Measurements from ENCODE around the gene ASPHD2. TPM values are rescaled to one million over a fixed set of nuclear protein-coding genes. Genes with fewer than 3 reads are reported as not detected.
A peak's percentile ranks its signal among the peaks of the same experiment; 100 is the strongest.

ASPHD2 gene
- total and polyA plus RNA-seq, 10 of the 15 experiments (the other 5 are each of a cell fraction or from before 2014, with no cell fraction given) = 1.6 to 10.6 (median 5.2) TPM

GRCh38 chr22:26484360-26484706 is 55.3 kb downstream of the ASPHD2 start:
- peaks cover 1 to 8% of the 10 kb centered on the region in 2 experiments for H3K36me3 ChIP-seq (ENCODE audit: control insufficient read depth in 2 of 2, insufficient read depth in 2 of 2, low read length in 1 of 2)
- no peak for TF ChIP-seq ZBTB33 (IDR thresholded peaks at IDR 0.05)
- TF ChIP-seq SUZ12 (IDR thresholded peaks at IDR 0.05; ENCODE audit: unreplicated experiment) = no peak
- no peak for TF ChIP-seq PKNOX1 (IDR thresholded peaks at IDR 0.05)
- TF ChIP-seq MEF2B (IDR thresholded peaks at IDR 0.05; ENCODE audit: partially characterized antibody, poor library complexity, severe bottlenecking) = peak; percentile 9
- peak; percentile 89 for TF ChIP-seq RAD51 (IDR thresholded peaks at IDR 0.05)
- peak; percentile 5 to 61; a peak in 2 of 4 replicates for TF ChIP-seq BHLHE40 (IDR thresholded peaks at IDR 0.05; ENCODE audit: borderline replicate concordance in 1 of 2, low read depth in 2 of 2, low read length in 1 of 2)
- TF ChIP-seq USF2 (IDR thresholded peaks at IDR 0.05; ENCODE audit: borderline replicate concordance, low read depth, low read length) = peak; percentile 43; the same call in 1 of the 2 replicates
- H3K27ac ChIP-seq (ENCODE audit: control insufficient read depth, insufficient read depth) = peak overlapping the region; percentile 88
- no peaks in the 10 kb centered on the region for H3K27me3 ChIP-seq (replicated peaks in 1 of 2; ENCODE audit: control insufficient read depth in 2 of 2, insufficient read depth in 2 of 2, low read length in 1 of 2)
- H4K20me1 ChIP-seq (ENCODE audit: control insufficient read depth, insufficient read depth) = no peaks in the 10 kb centered on the region
- H3K9me3 ChIP-seq (replicated peaks; ENCODE audit: control insufficient read depth, insufficient read depth, low read length) = no peaks in the 10 kb centered on the region
- POLR2A ChIA-PET = interaction anchor here (0.5 to 3.6 kb wide), 7 partner anchors 28 to 547 kb away, joined by 3 to 18 read pairs (median 6); partner anchors contain the start of gene TFIP11
- H3K9ac ChIP-seq (ENCODE audit: control insufficient read depth, insufficient read depth, low read length) = peak overlapping the region; percentile 85; the same call in 1 of the 2 replicates
- peaks cover 46% of the 10 kb centered on the region for H3K79me2 ChIP-seq (ENCODE audit: control insufficient read depth, insufficient read depth, low read length)
- DNase-seq (ENCODE audit: low read depth, low spot score) (no peak), FAIRE-seq (no peak), ATAC-seq (0 out of 3 replicates have a peak, but pooled peaks have one; percentile 8)
- in situ Hi-C loops (cut with MboI) = no loop called here
- CTCF ChIA-PET = interaction anchor here (1.1 to 7.1 kb wide), 8 partner anchors 10 to 188 kb away, joined by 3 to 47 read pairs (median 6); partner anchors contain the start of gene TFIP11
- H3K4me3 ChIP-seq = peak overlapping the region; percentile 97
- H3K4me1 ChIP-seq (ENCODE audit: control insufficient read depth, insufficient read depth, low read length) = peaks cover 19% of the 10 kb centered on the region
- RAD21 ChIA-PET (ENCODE audit: unreplicated experiment) = interaction anchor here (1.4 to 1.6 kb wide), 2 partner anchors 181 to 188 kb away, joined by 4 read pairs; no protein-coding TSS in a partner anchor
- SMC1A ChIA-PET (ENCODE audit: uncharacterized antibody, unreplicated experiment) = interaction anchor here (1.1 to 2.3 kb wide), 10 partner anchors 18 to 189 kb away, joined by 3 to 15 read pairs (median 4); no protein-coding TSS in a partner anchor
- no peak overlapping the region for H2AFZ ChIP-seq (ENCODE audit: control insufficient read depth, low read depth, low read length)
- intact Hi-C loops (cut with micrococcal nuclease; ENCODE audit: unreplicated experiment) = loop anchor here (5.0 kb wide), 1 partner anchor 52 kb away; no protein-coding TSS in a partner anchor
- BruUV-seq (replicated peaks) = TSS peak; percentile 61
- under 1% methylated on average over 6 of the region's 6 CpGs for WGBS (ENCODE audit: insufficient coverage, insufficient replicate concordance, low lambda C conversion rate, missing lambda C conversion rate)
- peak overlapping the region; percentile 50 for H3K4me2 ChIP-seq (ENCODE audit: control insufficient read depth, insufficient read depth)
